ENCODE results near the gene TDRD7.

The TDRD7 gene

GRCh38 chr9:97386733-97387503, 25.0 kb upstream of the TDRD7 start:
- peak; percentile 89 for TF ChIP-seq CTCF (IDR thresholded peaks at IDR 0.05)
- Histone ChIP-seq H3K4me2 (ENCODE audit: low read length) (peak overlapping the region; percentile 47), H3K36me3 (ENCODE audit: control insufficient read depth, insufficient read depth, low read length) (no peaks in the 10 kb centered on the region), H3K4me1 (no peaks in the 10 kb centered on the region), H3K4me3 (ENCODE audit: low read depth, low read length) (no peak overlapping the region), H3K9ac (no peak overlapping the region), H3K27ac (no peak overlapping the region), H3K27me3 (ENCODE audit: control insufficient read depth, insufficient read depth, low read length) (no peaks in the 10 kb centered on the region), H3K9me3 (ENCODE audit: control insufficient read depth, low read length) (no peaks in the 10 kb centered on the region), H2AFZ (peak overlapping the region; percentile 60), H3K79me2 (no peaks in the 10 kb centered on the region)

- no peak overlapping the region for H3K4me2 ChIP-seq (ENCODE audit: low read length)
- no peaks in the 10 kb centered on the region for H3K36me3 ChIP-seq (ENCODE audit: control insufficient read depth, insufficient read depth, low read length)
- H3K79me2 ChIP-seq: no peaks in the 10 kb centered on the region
- H3K4me3 ChIP-seq (ENCODE audit: low read depth, low read length): no peak overlapping the region
- H3K4me1 ChIP-seq: no peaks in the 10 kb centered on the region
- no peaks in the 10 kb centered on the region for H3K9me3 ChIP-seq (ENCODE audit: control insufficient read depth, low read length)
- no peaks in the 10 kb centered on the region for H3K27me3 ChIP-seq (ENCODE audit: control insufficient read depth, insufficient read depth, low read length)
- no peak overlapping the region for H3K27ac ChIP-seq
- no peak overlapping the region for H3K9ac ChIP-seq
- peak overlapping the region; percentile 60 for H2AFZ ChIP-seq
- TF ChIP-seq CTCF (IDR thresholded peaks at IDR 0.05): no peak
These were observed 24.4 kb upstream of the TDRD7 start for GRCh38 chr9:97387504-97387886.

- H3K9ac ChIP-seq: no peak overlapping the region
- H3K36me3 ChIP-seq (ENCODE audit: control insufficient read depth, insufficient read depth, low read length): no peaks in the 10 kb centered on the region
- no peak overlapping the region for H3K4me3 ChIP-seq (ENCODE audit: low read depth, low read length)
- H3K79me2 ChIP-seq: no peaks in the 10 kb centered on the region
- H3K9me3 ChIP-seq (ENCODE audit: control insufficient read depth, low read length): no peaks in the 10 kb centered on the region
- H2AFZ ChIP-seq: no peak overlapping the region
- no peak overlapping the region for H3K4me2 ChIP-seq (ENCODE audit: low read length)
- H3K4me1 ChIP-seq: no peaks in the 10 kb centered on the region
- H3K27ac ChIP-seq: no peak overlapping the region
- H3K27me3 ChIP-seq (ENCODE audit: control insufficient read depth, insufficient read depth, low read length): no peaks in the 10 kb centered on the region
- no peak for TF ChIP-seq CTCF (IDR thresholded peaks at IDR 0.05)
These were observed 23.8 kb upstream of the TDRD7 start for GRCh38 chr9:97387936-97388684.

GRCh38 chr9:97388721-97389238, 23.1 kb upstream of the TDRD7 start:
- H3K9me3 ChIP-seq (ENCODE audit: control insufficient read depth, low read length): no peaks in the 10 kb centered on the region
- no peaks in the 10 kb centered on the region for H3K27me3 ChIP-seq (ENCODE audit: control insufficient read depth, insufficient read depth, low read length)
- H3K79me2 ChIP-seq: no peaks in the 10 kb centered on the region
- no peak overlapping the region for H3K9ac ChIP-seq
- H3K4me1 ChIP-seq: no peaks in the 10 kb centered on the region
- H3K27ac ChIP-seq: no peak overlapping the region
- no peak overlapping the region for H3K4me3 ChIP-seq (ENCODE audit: low read depth, low read length)
- H3K4me2 ChIP-seq (ENCODE audit: low read length): no peak overlapping the region
- no peak for TF ChIP-seq CTCF (IDR thresholded peaks at IDR 0.05)
- H2AFZ ChIP-seq: no peak overlapping the region
- no peaks in the 10 kb centered on the region for H3K36me3 ChIP-seq (ENCODE audit: control insufficient read depth, insufficient read depth, low read length)

All from parathyroid adenoma (tissue), 2 donors.